ENCODE data around the gene HIF3A.

DNA sequence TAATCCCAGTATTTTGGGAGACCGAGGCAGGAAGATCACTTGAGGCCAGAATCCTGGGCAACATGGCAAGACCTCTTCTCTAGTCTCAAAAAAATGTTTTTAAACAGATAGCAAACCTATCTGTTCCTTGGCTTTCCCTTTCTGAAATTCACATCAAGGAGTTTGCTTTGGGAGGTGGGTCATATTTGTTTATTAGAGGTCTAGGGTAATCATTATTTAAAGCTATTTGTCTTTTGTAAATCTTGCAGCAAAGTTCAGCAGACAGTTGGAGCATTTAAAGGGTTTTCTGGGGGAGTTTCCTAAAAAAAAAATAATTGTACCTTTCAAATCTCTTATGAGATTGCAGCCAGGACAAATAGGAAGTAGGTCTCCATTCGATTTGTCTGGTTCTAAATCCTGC lies 67.5 kb downstream of the HIF3A start:
- no peak for TF ChIP-seq EP300 (IDR thresholded peaks at IDR 0.05)
- no peak for TF ChIP-seq MYC (IDR thresholded peaks at IDR 0.05; ENCODE audit: borderline replicate concordance, low read length)
- no peak for TF ChIP-seq HOXB5 (CRISPR knock-in tag; IDR thresholded peaks at IDR 0.05)
- TF ChIP-seq POLR2A (IDR thresholded peaks at IDR 0.05; ENCODE audit: low read length), result no peak
- TF ChIP-seq CTCF (IDR thresholded peaks at IDR 0.05), result no peak
- no peak for TF ChIP-seq CHD2 (IDR thresholded peaks at IDR 0.05; ENCODE audit: low read length, partially characterized antibody)
- TF ChIP-seq RNF2 (IDR thresholded peaks at IDR 0.05; ENCODE audit: borderline replicate concordance, low read depth), result no peak
- TF ChIP-seq POLR2AphosphoS2 (conservative IDR thresholded peaks at IDR 0.05; ENCODE audit: low read length), result no peak
- TF ChIP-seq USF2 (IDR thresholded peaks at IDR 0.05), result no peak
- no peak for TF ChIP-seq REST (IDR thresholded peaks at IDR 0.05)

Measured in A549 (cell line).